ENCODE results near the gene RXRG.

GRCh38 chr1:165419839-165420238, 25.1 kb downstream of the RXRG start:
- TF ChIP-seq, protein P1, sequence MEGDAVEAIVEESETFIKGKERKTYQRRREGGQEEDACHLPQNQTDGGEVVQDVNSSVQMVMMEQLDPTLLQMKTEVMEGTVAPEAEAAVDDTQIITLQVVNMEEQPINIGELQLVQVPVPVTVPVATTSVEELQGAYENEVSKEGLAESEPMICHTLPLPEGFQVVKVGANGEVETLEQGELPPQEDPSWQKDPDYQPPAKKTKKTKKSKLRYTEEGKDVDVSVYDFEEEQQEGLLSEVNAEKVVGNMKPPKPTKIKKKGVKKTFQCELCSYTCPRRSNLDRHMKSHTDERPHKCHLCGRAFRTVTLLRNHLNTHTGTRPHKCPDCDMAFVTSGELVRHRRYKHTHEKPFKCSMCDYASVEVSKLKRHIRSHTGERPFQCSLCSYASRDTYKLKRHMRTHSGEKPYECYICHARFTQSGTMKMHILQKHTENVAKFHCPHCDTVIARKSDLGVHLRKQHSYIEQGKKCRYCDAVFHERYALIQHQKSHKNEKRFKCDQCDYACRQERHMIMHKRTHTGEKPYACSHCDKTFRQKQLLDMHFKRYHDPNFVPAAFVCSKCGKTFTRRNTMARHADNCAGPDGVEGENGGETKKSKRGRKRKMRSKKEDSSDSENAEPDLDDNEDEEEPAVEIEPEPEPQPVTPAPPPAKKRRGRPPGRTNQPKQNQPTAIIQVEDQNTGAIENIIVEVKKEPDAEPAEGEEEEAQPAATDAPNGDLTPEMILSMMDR (IDR thresholded peaks at IDR 0.05; ENCODE audit: poor library complexity, severe bottlenecking) = no peak
- TF ChIP-seq EP300 (conservative IDR thresholded peaks at IDR 0.05; ENCODE audit: poor library complexity, severe bottlenecking) (no peak), EZH2 (IDR thresholded peaks at IDR 0.05; ENCODE audit: borderline replicate concordance, insufficient read depth, low read length, poor library complexity, severe bottlenecking) (no peak), RAD21 (conservative IDR thresholded peaks at IDR 0.05) (no peak), POLR2AphosphoS5 (IDR thresholded peaks at IDR 0.05) (no peak), SMC3 (conservative IDR thresholded peaks at IDR 0.05; ENCODE audit: poor library complexity) (no peak)
